IPS-18a (cell line): ENCODE data around the gene QRFPR.
"Not testable (repeated sequence)": the region's sequence is repeated elsewhere in the genome, so short reads cannot be mapped to it uniquely, and the experiment has no call there.

Source experiments
- H3K27ac ChIP-seq: one replicate; pipeline ENCODE4 v1.5.1; 2013; ENCODE audit warnings: low read length
- H3K27me3 ChIP-seq: one replicate; pipeline ENCODE4 v1.6.1; 2013; ENCODE audit warnings: mild to moderate bottlenecking, low read length; ENCODE audit not compliant: control insufficient read depth, insufficient read depth
- H3K36me3 ChIP-seq: one replicate; pipeline ENCODE4 v1.6.1; 2013; ENCODE audit warnings: low read depth, low read length; ENCODE audit not compliant: control insufficient read depth
- H3K4me1 ChIP-seq: one replicate; pipeline ENCODE4 v1.6.1; 2013; ENCODE audit warnings: low read depth, low read length; ENCODE audit not compliant: control insufficient read depth
- H3K4me3 ChIP-seq: one replicate; pipeline ENCODE4 v1.5.1; 2013; ENCODE audit warnings: low read length
- H3K9ac ChIP-seq: one replicate; pipeline ENCODE4 v1.6.1; 2013; ENCODE audit warnings: mild to moderate bottlenecking, low read length, moderate library complexity
- H3K9me3 ChIP-seq: one replicate; pipeline ENCODE4 v1.6.1; 2013; ENCODE audit warnings: low read depth, low read length; ENCODE audit not compliant: control insufficient read depth

Gene QRFPR

DNA sequence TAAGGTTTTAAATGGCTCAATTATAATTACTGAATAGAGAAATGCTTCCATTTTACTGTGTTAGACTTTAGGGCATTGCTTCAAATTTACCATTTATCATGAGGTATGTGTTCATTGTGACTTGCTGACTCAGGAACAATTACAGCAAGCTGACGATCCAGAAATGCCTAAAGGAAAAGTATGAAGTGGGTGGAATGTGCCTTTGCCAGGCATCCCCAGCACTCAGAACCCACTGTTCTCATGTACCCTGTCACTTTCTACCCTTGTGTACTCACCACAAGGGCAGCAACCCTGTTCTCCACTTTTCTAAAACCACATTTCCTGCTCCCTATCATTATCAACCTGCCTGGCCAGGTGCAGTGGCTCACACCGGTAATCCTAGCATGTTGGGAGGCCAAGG, 41.5 kb downstream of the QRFPR start:
- no peak overlapping the region for H3K9ac ChIP-seq
- no peaks in the 10 kb centered on the region for H3K9me3 ChIP-seq
- no peaks in the 10 kb centered on the region for H3K27me3 ChIP-seq
- H3K27ac ChIP-seq = no peak overlapping the region
- no peaks in the 10 kb centered on the region for H3K36me3 ChIP-seq
- no peak overlapping the region for H3K4me3 ChIP-seq
- peaks cover 7% of the 10 kb centered on the region for H3K4me1 ChIP-seq

DNA sequence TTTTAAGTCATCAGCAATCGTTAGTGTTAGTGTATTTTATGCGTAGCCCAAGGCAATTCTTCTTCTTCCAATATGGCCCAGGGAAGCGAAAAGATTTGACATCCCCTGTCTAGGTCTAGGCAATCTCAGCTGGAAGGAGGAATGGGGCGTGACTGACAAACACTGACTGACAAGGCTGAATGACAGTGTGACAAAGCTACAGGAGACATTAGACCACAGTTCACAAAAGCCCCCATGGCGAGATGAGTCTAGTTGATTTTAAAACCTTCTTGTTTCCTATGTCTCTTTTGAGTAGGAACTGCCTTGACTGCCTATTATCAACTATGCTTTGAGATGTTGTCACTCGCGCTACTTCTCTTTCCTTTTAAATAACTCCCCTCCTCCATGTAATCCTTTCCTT, 42.3 kb downstream of the QRFPR start:
- H3K4me1 ChIP-seq = peaks cover 7% of the 10 kb centered on the region
- no peak overlapping the region for H3K27ac ChIP-seq
- H3K9me3 ChIP-seq = no peaks in the 10 kb centered on the region
- no peaks in the 10 kb centered on the region for H3K36me3 ChIP-seq
- H3K9ac ChIP-seq = no peak overlapping the region
- H3K27me3 ChIP-seq = no peaks in the 10 kb centered on the region
- no peak overlapping the region for H3K4me3 ChIP-seq

DNA sequence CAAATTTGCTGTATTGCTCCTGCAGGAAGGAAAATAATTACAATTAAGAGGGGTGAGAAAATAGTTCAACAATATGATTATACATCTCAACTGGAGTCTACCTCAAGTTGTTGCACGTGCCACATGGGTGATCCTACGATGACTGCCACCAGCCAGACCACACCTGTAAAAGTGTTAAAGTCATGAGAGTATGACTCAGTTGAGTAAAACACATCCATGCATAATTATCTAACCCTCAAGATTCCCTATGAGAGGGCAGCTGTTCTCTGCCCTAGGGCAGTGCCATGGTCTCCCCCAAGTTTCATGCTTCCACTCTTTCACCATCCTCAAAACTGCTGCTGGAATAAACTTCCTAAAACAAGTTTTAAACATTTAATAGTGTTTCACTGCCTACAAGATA, 44.1 kb downstream of the QRFPR start:
- no peak overlapping the region for H3K27ac ChIP-seq
- no peak overlapping the region for H3K9ac ChIP-seq
- H3K36me3 ChIP-seq = no peaks in the 10 kb centered on the region
- H3K4me3 ChIP-seq = no peak overlapping the region
- peaks cover 7% of the 10 kb centered on the region for H3K4me1 ChIP-seq
- no peaks in the 10 kb centered on the region for H3K9me3 ChIP-seq
- no peaks in the 10 kb centered on the region for H3K27me3 ChIP-seq

DNA sequence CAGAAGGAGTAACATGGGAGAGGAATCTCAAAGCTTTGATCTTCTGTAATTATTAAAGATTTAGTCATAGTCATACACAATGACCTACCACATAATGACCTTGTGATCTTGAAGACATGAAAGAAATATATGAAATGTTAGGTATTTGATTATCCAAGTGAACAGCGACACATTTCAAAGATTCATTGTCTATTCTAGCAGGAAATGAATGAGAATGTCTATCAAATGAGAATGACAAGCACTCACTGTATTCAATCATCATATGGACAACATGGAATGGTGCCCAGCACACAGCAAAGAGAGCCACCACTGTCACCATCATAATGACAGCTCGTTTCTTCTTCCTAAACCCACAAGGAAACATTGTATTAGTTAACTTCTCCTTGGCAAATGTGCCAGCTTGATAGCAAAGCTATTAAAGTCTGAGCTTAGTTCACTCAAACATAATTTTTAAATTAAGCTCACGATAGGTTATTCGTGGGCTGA, 50.6 kb downstream of the QRFPR start:
- H3K4me1 ChIP-seq = peaks cover 3% of the 10 kb centered on the region
- no peaks in the 10 kb centered on the region for H3K27me3 ChIP-seq
- no peaks in the 10 kb centered on the region for H3K9me3 ChIP-seq
- H3K36me3 ChIP-seq = no peaks in the 10 kb centered on the region
- H3K4me3 ChIP-seq = no peak overlapping the region
- no peak overlapping the region for H3K9ac ChIP-seq
- H3K27ac ChIP-seq = no peak overlapping the region

DNA sequence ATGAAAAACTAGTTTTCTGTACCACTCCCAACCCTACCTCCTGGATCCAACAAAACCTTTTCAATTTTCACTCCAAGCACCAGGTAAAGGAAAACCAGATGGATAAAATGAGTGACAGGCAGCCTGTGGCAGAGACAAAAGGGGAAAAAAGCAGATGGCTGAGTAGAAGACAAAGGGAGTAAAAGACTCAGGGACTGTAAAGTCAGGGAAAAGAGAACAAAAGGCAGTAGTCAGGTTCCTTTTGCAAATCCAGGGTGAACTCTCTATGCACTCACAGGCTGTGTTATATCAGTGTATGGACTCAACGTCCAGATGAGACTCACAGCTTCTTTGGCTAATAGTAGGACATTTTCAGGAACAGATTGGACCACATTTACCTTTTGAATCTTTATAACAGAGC, 54.2 kb downstream of the QRFPR start:
- no peaks in the 10 kb centered on the region for H3K9me3 ChIP-seq
- H3K27me3 ChIP-seq = no peaks in the 10 kb centered on the region
- no peak overlapping the region for H3K9ac ChIP-seq
- H3K4me3 ChIP-seq = no peak overlapping the region
- peaks cover 3% of the 10 kb centered on the region for H3K4me1 ChIP-seq
- H3K36me3 ChIP-seq = no peaks in the 10 kb centered on the region
- H3K27ac ChIP-seq = no peak overlapping the region

DNA sequence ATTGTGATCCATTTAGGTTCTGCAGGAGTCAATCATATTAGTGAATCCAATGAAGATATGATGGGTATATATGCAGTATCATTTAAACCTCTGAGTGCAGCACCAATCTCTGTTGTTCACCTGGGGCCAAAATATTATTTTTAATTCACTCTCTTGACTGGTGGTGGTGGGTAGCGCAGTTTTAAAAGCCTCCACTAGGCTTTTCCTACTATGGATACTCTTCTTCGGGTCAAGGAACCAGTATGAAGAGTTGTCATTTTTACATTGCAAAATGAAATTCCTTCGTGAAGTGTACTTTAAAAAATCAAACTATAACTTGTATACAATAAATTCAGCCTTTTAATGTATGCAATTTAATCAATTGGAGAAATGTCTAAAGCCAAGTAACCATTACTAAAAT, 56.5 kb downstream of the QRFPR start:
- Histone ChIP-seq H3K4me3 (no peak overlapping the region), H3K36me3 (no peaks in the 10 kb centered on the region), H3K27me3 (no peaks in the 10 kb centered on the region)

DNA sequence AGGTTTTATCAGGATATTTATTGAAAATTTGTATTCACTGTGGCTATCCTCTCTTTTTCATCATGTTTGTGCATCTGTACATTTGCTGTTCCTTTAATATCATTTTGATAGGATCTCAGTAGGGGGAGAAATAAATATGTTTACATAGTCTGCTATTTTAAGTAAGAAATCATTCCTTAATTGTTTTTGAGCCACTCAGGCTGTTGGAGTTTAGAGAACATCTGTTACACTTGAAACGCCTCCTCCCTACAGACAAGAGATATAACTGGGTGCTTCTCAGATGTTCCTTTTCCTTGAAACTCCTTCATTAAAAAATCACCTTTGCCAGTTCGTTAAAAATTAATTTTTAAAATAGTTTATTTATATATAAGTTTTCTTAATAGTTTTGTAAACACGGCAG, 59.4 kb downstream of the QRFPR start:
- Histone ChIP-seq H3K4me1 (peaks cover 2% of the 10 kb centered on the region), H3K4me3 (no peak overlapping the region), H3K9me3 (peaks cover 2% of the 10 kb centered on the region), H3K27ac (no peak overlapping the region), H3K27me3 (no peaks in the 10 kb centered on the region), H3K36me3 (no peaks in the 10 kb centered on the region), H3K9ac (no peak overlapping the region)

More for the DNA sequence above, 56.5 kb downstream of the QRFPR start:
- peaks cover 3% of the 10 kb centered on the region for H3K4me1 ChIP-seq
- H3K27ac ChIP-seq = no peak overlapping the region
- no peak overlapping the region for H3K9ac ChIP-seq
- no peaks in the 10 kb centered on the region for H3K9me3 ChIP-seq

DNA sequence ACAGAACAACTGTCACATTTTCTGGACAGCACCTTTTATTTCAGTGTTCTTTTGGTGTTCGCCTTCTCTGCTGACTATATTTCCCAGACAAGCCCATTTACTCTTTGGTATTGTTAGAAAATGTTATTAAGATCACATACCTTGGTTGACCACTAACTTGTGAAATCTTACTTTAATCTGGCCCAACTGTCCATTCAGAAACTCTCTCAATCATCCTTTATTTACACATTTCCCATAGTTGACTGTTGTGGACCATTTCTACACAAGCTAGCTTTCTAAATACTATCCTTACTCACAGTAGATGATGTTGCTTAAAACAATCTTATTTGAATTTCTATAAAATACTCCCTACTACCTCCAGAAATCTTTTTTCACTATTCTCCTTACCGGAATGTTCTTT, 64.7 kb downstream of the QRFPR start:
- Histone ChIP-seq H3K36me3 (no peaks in the 10 kb centered on the region), H3K9me3 (peaks cover 2% of the 10 kb centered on the region), H3K4me3 (no peak overlapping the region), H3K27ac (no peak overlapping the region), H3K9ac (no peak overlapping the region), H3K4me1 (no peaks in the 10 kb centered on the region), H3K27me3 (no peaks in the 10 kb centered on the region)

DNA sequence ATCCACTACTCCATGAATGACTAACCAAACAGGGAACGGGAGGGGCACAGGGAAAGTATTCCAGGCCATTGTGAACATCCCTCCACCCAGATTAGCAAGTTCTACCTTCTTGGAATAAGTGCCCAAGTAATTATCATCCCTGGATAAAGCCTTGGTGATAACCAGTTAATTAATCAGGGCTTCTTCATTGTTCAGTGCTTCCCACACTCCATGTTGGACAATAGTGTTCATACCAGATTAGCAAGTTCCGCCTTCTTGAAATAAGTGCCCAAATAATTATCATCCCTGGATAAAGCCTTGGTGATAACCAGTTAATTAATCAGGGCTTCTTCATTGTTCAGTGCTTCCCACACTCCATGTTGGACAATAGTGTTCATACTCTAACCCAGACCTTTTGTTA, 67.4 kb downstream of the QRFPR start:
- H3K9ac ChIP-seq, H3K4me1 ChIP-seq, H3K27me3 ChIP-seq, H3K4me3 ChIP-seq, H3K36me3 ChIP-seq, H3K9me3 ChIP-seq, H3K27ac ChIP-seq: not testable (repeated sequence)

DNA sequence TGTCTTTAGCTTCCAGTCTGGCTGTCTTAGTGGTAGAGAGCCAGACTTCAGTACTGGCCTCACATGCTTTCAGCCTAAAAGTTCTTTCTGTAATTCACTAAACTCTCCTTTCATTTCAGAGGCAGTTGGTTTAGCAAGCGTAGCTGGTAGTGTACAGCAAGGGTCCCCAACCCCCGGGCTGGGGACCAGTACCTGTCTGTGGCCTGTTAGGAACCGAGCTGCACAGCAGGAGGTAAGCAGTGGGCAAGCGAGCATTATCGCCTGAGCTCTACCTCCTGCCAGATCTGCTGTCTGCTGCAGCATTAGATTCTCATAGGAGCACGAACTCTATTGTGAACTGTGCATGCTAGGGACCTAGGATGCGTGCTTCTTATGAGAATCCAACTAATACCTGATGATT, 72.0 kb downstream of the QRFPR start:
- H3K4me3 ChIP-seq = no peak overlapping the region
- H3K9ac ChIP-seq = no peak overlapping the region
- no peaks in the 10 kb centered on the region for H3K27me3 ChIP-seq
- H3K27ac ChIP-seq = no peak overlapping the region
- H3K4me1 ChIP-seq = no peaks in the 10 kb centered on the region
- no peaks in the 10 kb centered on the region for H3K9me3 ChIP-seq
- H3K36me3 ChIP-seq = no peaks in the 10 kb centered on the region

DNA sequence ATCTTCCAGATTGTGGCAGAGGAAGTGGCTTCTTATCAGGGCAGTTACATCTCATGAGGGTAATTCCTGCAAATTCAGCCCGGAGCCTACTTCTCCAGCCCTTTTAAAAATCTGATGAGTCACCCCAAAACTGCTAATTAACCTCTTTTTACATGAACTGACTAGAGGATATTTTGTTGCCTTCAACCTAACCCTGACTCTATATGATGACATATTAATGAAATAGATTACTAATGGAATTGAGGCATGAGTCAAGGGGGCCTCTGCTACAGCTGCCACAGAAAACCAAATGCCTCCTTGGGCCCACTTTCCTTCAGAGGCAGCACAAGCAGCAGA, 72.5 kb downstream of the QRFPR start:
- no peak overlapping the region for H3K27ac ChIP-seq

DNA sequence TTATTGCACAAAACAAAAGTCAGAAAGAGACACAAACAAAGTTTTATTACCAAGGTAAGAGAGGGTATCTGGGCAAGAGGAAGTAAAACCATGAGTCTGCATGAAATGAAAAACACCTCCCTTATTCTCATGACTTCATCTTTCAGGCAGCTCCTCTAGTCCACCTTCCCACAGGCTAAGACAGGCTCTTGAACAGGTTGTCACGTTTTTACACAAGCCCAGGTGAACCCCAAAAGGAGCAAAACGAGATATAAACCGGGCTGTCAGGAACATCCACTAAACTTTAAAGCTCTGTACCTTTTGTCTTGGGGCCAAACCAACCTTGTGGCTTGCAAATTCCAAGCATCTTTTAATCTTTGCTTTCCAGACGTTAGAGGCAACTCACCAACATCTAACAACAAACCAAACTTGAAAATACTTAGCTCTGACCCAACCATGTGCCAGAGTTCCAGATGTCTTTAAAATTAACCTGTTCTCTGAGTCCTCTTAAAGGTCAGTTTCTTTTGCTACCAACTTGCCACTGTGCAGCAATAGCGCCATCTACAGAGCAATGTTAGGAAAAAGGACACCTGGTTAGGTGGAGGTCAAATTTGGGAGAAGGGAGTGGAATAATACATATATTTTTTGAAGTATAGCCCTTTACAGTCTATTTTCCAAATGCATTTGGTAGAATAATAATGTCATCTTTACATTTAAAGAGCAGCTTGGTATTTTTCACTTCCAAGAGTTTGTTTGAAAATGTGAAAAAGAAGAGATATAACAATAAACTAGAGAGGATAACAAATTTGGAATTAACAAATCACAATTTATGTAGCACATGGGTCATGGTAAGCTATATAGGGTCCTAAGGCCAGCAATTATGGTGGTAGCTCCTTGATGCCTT, 73.1 kb downstream of the QRFPR start:
- Histone ChIP-seq H3K27me3 (no peaks in the 10 kb centered on the region), H3K4me3 (no peak overlapping the region), H3K4me1 (no peaks in the 10 kb centered on the region), H3K27ac (no peak overlapping the region), H3K9ac (no peak overlapping the region), H3K9me3 (no peaks in the 10 kb centered on the region), H3K36me3 (no peaks in the 10 kb centered on the region)

More for the DNA sequence above, 72.5 kb downstream of the QRFPR start:
- Histone ChIP-seq H3K9me3 (no peaks in the 10 kb centered on the region), H3K4me3 (no peak overlapping the region), H3K9ac (no peak overlapping the region), H3K36me3 (no peaks in the 10 kb centered on the region), H3K27me3 (no peaks in the 10 kb centered on the region), H3K4me1 (no peaks in the 10 kb centered on the region)
